OCI-LY7 (cell line): ENCODE data around the gene HLA-E. TPM values are rescaled to one million over a fixed set of nuclear protein-coding genes. Genes with fewer than 3 reads are reported as not detected.
"Not testable (repeated sequence)": the region's sequence is repeated elsewhere in the genome, so short reads cannot be mapped to it uniquely, and the experiment has no call there.

Source experiments
- BruUV-seq: library from RNA; stranded (reverse); fragments of 400-500 nt; replicated peaks from 2 replicates; lab custom pipeline; 2021; lab: Mats Ljungman, UMichigan
- CTCF ChIA-PET: fragments of 300-600 bp; sonication (Branson Sonifier 250); formaldehyde crosslinking; loops from one replicate; lab custom pipeline; 2022; ENCODE audit warnings: antibody characterized with exemption; ENCODE audit not compliant: unreplicated experiment; lab: Charles Lee
- POLR2A ChIA-PET: fragments of 300-600 bp; sonication (Branson Sonifier 250); formaldehyde crosslinking; loops from one replicate; lab custom pipeline; 2022; ENCODE audit warnings: antibody characterized with exemption; lab: Charles Lee
- DNase-seq: peaks from one replicate; pipeline ENCODE4 v3.0.0-alpha.2; 2015; ENCODE audit warnings: low spot score
- H2AFZ ChIP-seq: fragments of 200-600 bp; sonication (generic), shearing (Covaris generic); 2 replicates; pipeline ENCODE4 v1.6.1; 2014; ENCODE audit warnings: mild to moderate bottlenecking, antibody characterized with exemption, low read length, moderate library complexity
- H3K27ac ChIP-seq: fragments of 200-600 bp; sonication (generic); 2 replicates; pipeline ENCODE4 v1.5.1; 2014; ENCODE audit warnings: mixed run types, low read depth, mild to moderate bottlenecking, moderate library complexity, low read length, inconsistent platforms; ENCODE audit not compliant: poor library complexity, severe bottlenecking
- H3K36me3 ChIP-seq: fragments of 200-600 bp; sonication (generic); 2 replicates; pipeline ENCODE4 v1.6.1; 2014; ENCODE audit warnings: mild to moderate bottlenecking, antibody characterized with exemption, low read length, moderate library complexity, mixed read lengths; ENCODE audit not compliant: insufficient read depth
- H3K4me1 ChIP-seq: fragments of 200-600 bp; sonication (generic); 2 replicates; pipeline ENCODE4 v1.5.1; 2014; ENCODE audit warnings: mild to moderate bottlenecking, low read length; ENCODE audit not compliant: insufficient read depth, poor library complexity, severe bottlenecking
- H3K4me2 ChIP-seq: fragments of 200-600 bp; sonication (generic); 2 replicates; pipeline ENCODE4 v1.6.1; 2014; ENCODE audit warnings: mild to moderate bottlenecking, low read length
- H3K4me3 ChIP-seq: fragments of 200-600 bp; sonication (generic); 2 replicates; pipeline ENCODE4 v1.5.1; 2014; ENCODE audit warnings: mild to moderate bottlenecking, low read depth, low read length; ENCODE audit not compliant: poor library complexity, severe bottlenecking
- H3K79me2 ChIP-seq: fragments of 200-600 bp; sonication (generic); 2 replicates; pipeline ENCODE4 v1.6.1; 2016; ENCODE audit warnings: low read depth, mild to moderate bottlenecking, low read length, moderate library complexity, mixed read lengths; ENCODE audit not compliant: insufficient read depth
- H3K9me2 ChIP-seq: fragments of 200-600 bp; sonication (generic); 2 replicates; pipeline ENCODE4 v1.6.1; 2016; ENCODE audit warnings: mild to moderate bottlenecking, low read length, mixed read lengths; ENCODE audit not compliant: insufficient read depth
- H3K9me3 ChIP-seq: fragments of 200-600 bp; sonication (generic); 2 replicates; pipeline ENCODE4 v1.6.1; 2014; ENCODE audit warnings: mild to moderate bottlenecking, mixed run types, low read length, mixed read lengths
- H4K20me1 ChIP-seq: fragments of 200-600 bp; sonication (generic); 2 replicates; pipeline ENCODE4 v1.6.1; 2014; ENCODE audit warnings: mild to moderate bottlenecking, antibody characterized with exemption, low read length, moderate library complexity, mixed read lengths; ENCODE audit not compliant: insufficient read depth
- EZH2phosphoT487 ChIP-seq: fragments of 200-600 bp; sonication (generic); IDR thresholded peaks from 2 replicates; pipeline ENCODE4 v1.6.1; 2018; ENCODE audit warnings: low read depth, borderline replicate concordance, mild to moderate bottlenecking, mixed run types, antibody characterized with exemption, low read length, moderate library complexity, mixed read lengths
- intact Hi-C: fragments of 100-400 bp; cut with micrococcal nuclease; formaldehyde crosslinking; loops from one replicate; pipeline ENCODE4 v1.10.0; 2022; ENCODE audit not compliant: unreplicated experiment
- total RNA-seq, 2 experiments: library from RNA; depleted of rRNA in 1 of 2; stranded (reverse); fragments of >200 nt in 1 of 2; shearing (Covaris generic) in 1 of 2; gene quantifications; 2 replicates each; pipeline ENCODE4 v1.2.3, GENCODE V29; 2014 to 2022
- TF ChIP-seq, protein P1 (sequence below): fragments of 200-600 bp; sonication (generic); conservative IDR thresholded peaks from 2 replicates; pipeline ENCODE4 v1.5.1; 2014; ENCODE audit warnings: mild to moderate bottlenecking, antibody characterized with exemption, low read length, moderate library complexity, mixed read lengths

HLA-E gene
- total RNA-seq, 2 experiments from 2014 or later = 123 to 131 TPM

DNA sequence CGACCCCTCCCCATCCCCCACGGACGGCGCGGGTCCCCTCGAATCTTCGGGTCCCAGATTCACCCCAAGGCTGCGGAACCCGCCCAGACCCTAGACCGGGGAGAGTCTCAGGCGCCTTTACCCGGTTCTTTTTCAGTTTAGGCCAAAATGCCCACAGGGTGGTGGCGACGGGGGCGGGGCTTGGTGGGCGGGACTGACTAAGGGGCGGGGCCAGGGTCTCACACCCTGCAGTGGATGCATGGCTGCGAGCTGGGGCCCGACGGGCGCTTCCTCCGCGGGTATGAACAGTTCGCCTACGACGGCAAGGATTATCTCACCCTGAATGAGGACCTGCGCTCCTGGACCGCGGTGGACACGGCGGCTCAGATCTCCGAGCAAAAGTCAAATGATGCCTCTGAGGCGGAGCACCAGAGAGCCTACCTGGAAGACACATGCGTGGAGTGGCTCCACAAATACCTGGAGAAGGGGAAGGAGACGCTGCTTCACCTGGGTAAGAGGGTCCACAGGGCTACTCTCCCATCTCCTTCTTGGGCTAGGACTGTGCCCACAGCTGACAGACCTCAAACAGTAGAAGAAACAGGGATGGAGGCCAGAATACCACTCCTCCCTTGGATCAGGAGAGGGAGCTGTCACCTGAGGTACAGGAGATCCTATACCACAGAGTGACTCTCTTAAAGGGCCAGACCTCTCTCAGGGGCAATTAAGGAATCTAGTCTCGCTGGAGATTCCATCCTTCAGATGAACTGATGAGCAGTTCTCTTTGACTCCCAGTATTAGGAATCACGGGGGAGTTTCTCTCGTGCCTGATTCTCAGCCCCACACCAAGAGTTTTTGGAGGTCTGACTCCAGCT lies 942 bp downstream of the HLA-E start:
- Histone ChIP-seq H3K79me2 (peaks cover 14% of the 10 kb centered on the region), H3K9me3 (no peaks in the 10 kb centered on the region), H3K4me3 (peak overlapping the region; percentile 97), H2AFZ (peak overlapping the region; percentile 98; the same call in 1 of the 2 replicates), H4K20me1 (peaks cover 8% of the 10 kb centered on the region; the same call in 1 of the 2 replicates), H3K4me2 (peak overlapping the region; percentile 83), H3K36me3 (peaks cover 29% of the 10 kb centered on the region), H3K4me1 (peaks cover 16% of the 10 kb centered on the region), H3K9me2 (no peaks in the 10 kb centered on the region), H3K27ac (peak overlapping the region; percentile 75)
- BruUV-seq = no TSS peak
- TF ChIP-seq, protein P1, sequence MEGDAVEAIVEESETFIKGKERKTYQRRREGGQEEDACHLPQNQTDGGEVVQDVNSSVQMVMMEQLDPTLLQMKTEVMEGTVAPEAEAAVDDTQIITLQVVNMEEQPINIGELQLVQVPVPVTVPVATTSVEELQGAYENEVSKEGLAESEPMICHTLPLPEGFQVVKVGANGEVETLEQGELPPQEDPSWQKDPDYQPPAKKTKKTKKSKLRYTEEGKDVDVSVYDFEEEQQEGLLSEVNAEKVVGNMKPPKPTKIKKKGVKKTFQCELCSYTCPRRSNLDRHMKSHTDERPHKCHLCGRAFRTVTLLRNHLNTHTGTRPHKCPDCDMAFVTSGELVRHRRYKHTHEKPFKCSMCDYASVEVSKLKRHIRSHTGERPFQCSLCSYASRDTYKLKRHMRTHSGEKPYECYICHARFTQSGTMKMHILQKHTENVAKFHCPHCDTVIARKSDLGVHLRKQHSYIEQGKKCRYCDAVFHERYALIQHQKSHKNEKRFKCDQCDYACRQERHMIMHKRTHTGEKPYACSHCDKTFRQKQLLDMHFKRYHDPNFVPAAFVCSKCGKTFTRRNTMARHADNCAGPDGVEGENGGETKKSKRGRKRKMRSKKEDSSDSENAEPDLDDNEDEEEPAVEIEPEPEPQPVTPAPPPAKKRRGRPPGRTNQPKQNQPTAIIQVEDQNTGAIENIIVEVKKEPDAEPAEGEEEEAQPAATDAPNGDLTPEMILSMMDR = no peak
- DNase-seq = peak; percentile 84
- intact Hi-C loops = no loop called here
- POLR2A ChIA-PET = interaction anchor here (0.9 kb wide), 2 partner anchors 11 to 76 kb away, joined by 3 to 4 read pairs; no protein-coding TSS in a partner anchor
- CTCF ChIA-PET = no interaction called here

DNA sequence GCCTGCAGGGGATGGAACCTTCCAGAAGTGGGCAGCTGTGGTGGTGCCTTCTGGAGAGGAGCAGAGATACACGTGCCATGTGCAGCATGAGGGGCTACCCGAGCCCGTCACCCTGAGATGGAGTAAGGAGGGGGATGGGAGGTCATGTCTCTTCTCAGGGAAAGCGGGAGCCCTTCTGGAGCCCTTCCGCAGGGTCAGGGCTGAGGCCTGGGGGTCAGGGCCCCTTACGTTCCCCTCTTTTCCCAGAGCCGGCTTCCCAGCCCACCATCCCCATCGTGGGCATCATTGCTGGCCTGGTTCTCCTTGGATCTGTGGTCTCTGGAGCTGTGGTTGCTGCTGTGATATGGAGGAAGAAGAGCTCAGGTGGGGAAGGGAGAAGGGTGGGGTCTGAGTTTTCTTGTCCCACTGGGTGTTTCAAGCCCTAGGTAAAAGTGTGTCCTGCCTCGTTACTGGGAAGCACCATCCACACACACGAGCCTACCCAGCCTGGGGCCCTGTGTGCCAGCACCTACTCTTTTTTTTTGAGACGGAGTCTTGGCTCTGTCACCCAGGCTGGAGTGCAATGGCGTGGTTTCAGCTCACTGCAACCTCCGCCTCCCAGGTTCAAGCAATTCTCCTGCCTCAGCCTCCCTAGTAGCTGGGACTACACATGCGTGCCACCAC lies 2.1 kb downstream of the HLA-E start:
- H3K9me3 ChIP-seq, intact Hi-C loops, H2AFZ ChIP-seq, H3K4me3 ChIP-seq, H3K4me2 ChIP-seq, H4K20me1 ChIP-seq, CTCF ChIA-PET, H3K27ac ChIP-seq, H3K9me2 ChIP-seq, DNase-seq, BruUV-seq: not testable (repeated sequence)
- POLR2A ChIA-PET = interaction anchor here (0.7 to 1.5 kb wide), 2 partner anchors 10 to 116 kb away, joined by 3 to 6 read pairs; no protein-coding TSS in a partner anchor
- H3K4me1 ChIP-seq = peaks cover 16% of the 10 kb centered on the region
- peaks cover 14% of the 10 kb centered on the region for H3K79me2 ChIP-seq
- peaks cover 29% of the 10 kb centered on the region for H3K36me3 ChIP-seq

DNA sequence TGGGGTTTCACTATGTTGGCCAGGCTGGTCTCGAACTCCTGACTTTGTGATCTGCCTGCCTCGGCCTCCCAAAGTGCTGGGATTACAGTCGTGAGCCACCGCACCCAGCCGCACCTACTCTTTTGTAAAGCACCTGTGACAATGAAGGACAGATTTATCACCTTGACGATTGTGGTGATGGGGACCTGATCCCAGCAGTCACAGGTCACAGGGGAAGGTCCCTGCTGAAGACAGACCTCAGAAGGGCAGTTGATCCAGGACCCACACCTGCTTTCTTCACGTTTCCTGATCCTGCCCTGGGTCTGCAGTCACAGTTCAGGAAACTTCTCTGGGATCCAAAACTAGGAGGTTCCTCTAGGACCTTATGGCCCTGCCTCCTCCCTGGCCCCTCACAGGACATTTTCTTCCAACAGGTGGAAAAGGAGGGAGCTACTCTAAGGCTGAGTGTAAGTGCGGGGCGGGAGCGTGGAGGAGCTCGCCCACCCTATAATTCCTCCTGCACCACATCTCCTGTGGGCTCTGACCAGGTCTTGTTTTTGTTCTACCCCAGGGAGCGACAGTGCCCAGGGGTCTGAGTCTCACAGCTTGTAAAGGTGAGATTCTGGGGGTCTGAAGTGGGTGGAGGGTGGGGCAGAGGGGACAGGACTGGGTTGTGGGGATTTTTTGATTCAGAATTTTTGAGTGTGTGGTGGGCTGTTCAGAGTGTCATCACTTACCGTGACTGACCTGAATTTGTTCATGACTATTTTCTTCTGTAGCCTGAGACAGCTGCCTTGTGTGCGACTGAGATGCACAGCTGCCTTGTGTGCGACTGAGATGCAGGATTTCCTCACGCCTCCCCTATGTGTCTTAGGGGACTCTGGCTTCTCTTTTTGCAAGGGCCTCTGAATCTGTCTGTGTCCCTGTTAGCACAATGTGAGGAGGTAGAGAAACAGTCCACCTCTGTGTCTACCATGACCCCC lies 3.0 kb downstream of the HLA-E start:
- TF ChIP-seq, protein P1 = no peak
- TF ChIP-seq EZH2phosphoT487 = no peak
- Histone ChIP-seq H3K36me3 (peaks cover 29% of the 10 kb centered on the region), H3K4me1 (peaks cover 16% of the 10 kb centered on the region), H3K79me2 (peaks cover 14% of the 10 kb centered on the region), H3K4me3 (no peak overlapping the region), H3K9me2 (no peaks in the 10 kb centered on the region), H3K27ac (no peak overlapping the region), H4K20me1 (peaks cover 8% of the 10 kb centered on the region; the same call in 1 of the 2 replicates), H3K4me2 (no peak overlapping the region), H3K9me3 (no peaks in the 10 kb centered on the region), H2AFZ (no peak overlapping the region)
- DNase-seq = no peak
- ChIA-PET CTCF (no interaction called here), POLR2A (interaction anchor here (0.6 to 1.5 kb wide), 5 partner anchors 9 to 177 kb away, joined by 3 to 6 read pairs (median 3); no protein-coding TSS in a partner anchor)
- intact Hi-C loops = no loop called here
- BruUV-seq = no TSS peak
